Measurements from ENCODE around the gene ZNF783. TPM values are rescaled to one million over a fixed set of nuclear protein-coding genes. Genes with fewer than 3 reads are reported as not detected.

The ZNF783 gene
- total RNA-seq, 1 experiment from 2014 or later = 9.9 TPM

GRCh38 chr7:149245244-149245643, 16.8 kb upstream of the ZNF783 start:
- peaks cover 15% of the 10 kb centered on the region for H3K36me3 Mint-ChIP-seq
- ChIA-PET CTCF (no interaction called here), POLR2A (no interaction called here)
- H3K27ac Mint-ChIP-seq = no peak overlapping the region
- peaks cover 9% of the 10 kb centered on the region for H3K9me3 Mint-ChIP-seq
- no peak overlapping the region for H3K4me3 Mint-ChIP-seq
- TF ChIP-seq GTF2I (CRISPR knock-in tag; conservative IDR thresholded peaks at IDR 0.05) (no peak), ZNF425 (CRISPR knock-in tag; conservative IDR thresholded peaks at IDR 0.05) (no peak), RELA (CRISPR knock-in tag; IDR thresholded peaks at IDR 0.05; ENCODE audit: borderline replicate concordance) (no peak), ZNF121 (CRISPR knock-in tag; IDR thresholded peaks at IDR 0.05) (no peak), CTCF (IDR thresholded peaks at IDR 0.05) (no peak), USF2 (CRISPR knock-in tag; IDR thresholded peaks at IDR 0.05) (no peak), ZNF263 (CRISPR knock-in tag; IDR thresholded peaks at IDR 0.05; ENCODE audit: low read depth) (no peak), E2F4 (CRISPR knock-in tag; IDR thresholded peaks at IDR 0.05; ENCODE audit: borderline replicate concordance, low read depth) (no peak), CREM (CRISPR knock-in tag; IDR thresholded peaks at IDR 0.05) (no peak), IRF2 (CRISPR knock-in tag; IDR thresholded peaks at IDR 0.05; ENCODE audit: borderline replicate concordance, low read depth) (no peak), FOXK1 (CRISPR knock-in tag; IDR thresholded peaks at IDR 0.05) (no peak), NR2C2 (CRISPR knock-in tag; IDR thresholded peaks at IDR 0.05) (no peak), FOXJ3 (CRISPR knock-in tag; IDR thresholded peaks at IDR 0.05; ENCODE audit: borderline replicate concordance) (no peak), ATF3 (CRISPR knock-in tag; conservative IDR thresholded peaks at IDR 0.05) (no peak), STAT6 (CRISPR knock-in tag; conservative IDR thresholded peaks at IDR 0.05; ENCODE audit: low read depth) (no peak), CREB1 (CRISPR knock-in tag; IDR thresholded peaks at IDR 0.05) (no peak), ZNF138 (CRISPR knock-in tag; conservative IDR thresholded peaks at IDR 0.05) (no peak), ZNF416 (CRISPR knock-in tag; IDR thresholded peaks at IDR 0.05) (no peak)
- peaks cover 6% of the 10 kb centered on the region for H3K4me1 Mint-ChIP-seq
- no peak for DNase-seq (ENCODE audit: low spot score)
- no peak for ATAC-seq
- H3K27me3 Mint-ChIP-seq (ENCODE audit: low read depth) = no peaks in the 10 kb centered on the region
